K562 (cell line): Measurements from ENCODE around the gene UQCRC1. TPM values are rescaled to one million over a fixed set of nuclear protein-coding genes. Genes with fewer than 3 reads are reported as not detected.

Experiments used
- ATAC-seq: fragments of 200-7000 bp; cut with Tn5 transposase; 3 replicates; pipeline ENCODE4 v1.9.1; 2020; ENCODE audit warnings: moderate library complexity
- BruUV-seq: library from RNA; stranded (reverse); fragments of 400-500 nt; replicated peaks from 2 replicates; lab custom pipeline; 2021; lab: Mats Ljungman, UMichigan
- CTCF ChIA-PET: fragments of 300-600 bp; formaldehyde crosslinking; extraction: SDS; loops from one replicate; lab custom pipeline; 2021; ENCODE audit warnings: low intra/inter-chr PET ratio; lab: Yijun Ruan, JAX
- POLR2A ChIA-PET: fragments of 300-600, 350-650 bp; sonication (Branson Sonifier 250); formaldehyde crosslinking; extraction: SDS; loops from one replicate; lab custom pipeline; 2021; ENCODE audit warnings: antibody characterized with exemption, inconsistent platforms; lab: Yijun Ruan, JAX
- DNase-seq, 4 experiments: peaks; one replicate each; pipeline versions ENCODE4 v3.0.0 to v3.0.0-alpha.2; 2011 to 2018; ENCODE audit warnings: low spot score in 3 of 4, mixed read lengths in 3 of 4; ENCODE audit errors: extremely low read depth in 1 of 4
- FAIRE-seq: peaks from 2 replicates; lab custom pipeline; 2011; peaks lifted over from hg19 to GRCh38; lab: Jason Lieb, UNC
- H2AFZ ChIP-seq: 2 replicates; pipeline ENCODE4 v1.6.0; 2011; ENCODE audit warnings: low read depth, low read length, control low read depth, inconsistent platforms
- H3K27ac ChIP-seq: fragments of 200-600 bp; 3 replicates; pipeline ENCODE4 v1.8.0; 2011; ENCODE audit warnings: low read depth, mild to moderate bottlenecking, control low read depth, inconsistent platforms, low read length, moderate library complexity, mixed read lengths; ENCODE audit errors: extremely low read depth
- H3K27me3 ChIP-seq, 2 experiments: fragments of 300-600 bp in 1 of 2; 2 replicates in 1 of 2; 3 replicates in 1 of 2; pipeline versions ENCODE4 v1.6.0 to v1.8.0; 2011; ENCODE audit warnings: inconsistent platforms in 2 of 2, low read length in 2 of 2, mild to moderate bottlenecking in 1 of 2, mixed read lengths in 1 of 2, moderate library complexity in 1 of 2; ENCODE audit not compliant: control insufficient read depth in 2 of 2, insufficient read depth in 2 of 2
- H3K36me3 ChIP-seq: fragments of 300-600 bp; 3 replicates; pipeline ENCODE4 v1.8.0; 2011; ENCODE audit warnings: mild to moderate bottlenecking, low read length, inconsistent platforms; ENCODE audit not compliant: control insufficient read depth, insufficient read depth
- H3K4me1 ChIP-seq, 2 experiments: fragments of 200-600 bp in 1 of 2; replicated peaks in 1 of 2; 2 replicates in 1 of 2; 3 replicates in 1 of 2; pipeline versions ENCODE4 v1.5.1 to v1.8.0; 2011; ENCODE audit warnings: inconsistent platforms in 2 of 2, low read length in 2 of 2, mild to moderate bottlenecking in 1 of 2, mixed read lengths in 1 of 2, moderate library complexity in 1 of 2; ENCODE audit not compliant: control insufficient read depth in 2 of 2, insufficient read depth in 2 of 2
- H3K4me2 ChIP-seq: 2 replicates; pipeline ENCODE4 v1.6.1; 2011; ENCODE audit warnings: low read length, control low read depth, inconsistent platforms, mixed read lengths; ENCODE audit not compliant: insufficient read depth
- H3K4me3 ChIP-seq: fragments of 200-600 bp; sonication (generic), shearing (Covaris generic); 2 replicates; pipeline ENCODE4 v1.5.1; 2016; ENCODE audit warnings: control low read depth, inconsistent platforms
- H3K79me2 ChIP-seq: fragments of 200-600 bp; 3 replicates; pipeline ENCODE4 v1.8.0; 2011; ENCODE audit warnings: low read length, inconsistent platforms; ENCODE audit not compliant: control insufficient read depth, insufficient read depth
- H3K9ac ChIP-seq, 2 experiments: 2 replicates each; pipeline versions ENCODE4 v1.6.0 to v1.6.1; 2011; ENCODE audit warnings: low read depth in 2 of 2, low read length in 2 of 2, control low read depth in 1 of 2, inconsistent platforms in 1 of 2, mild to moderate bottlenecking in 1 of 2, mixed read lengths in 1 of 2; ENCODE audit not compliant: insufficient read depth in 1 of 2
- H3K9me1 ChIP-seq: one replicate; pipeline ENCODE4 v1.6.0; 2011; ENCODE audit warnings: inconsistent platforms, mild to moderate bottlenecking, low read length, moderate library complexity; ENCODE audit not compliant: control insufficient read depth, insufficient read depth
- H3K9me3 ChIP-seq: replicated peaks from 2 replicates; pipeline ENCODE4 v1.5.1; 2011; ENCODE audit warnings: low read depth, low read length, inconsistent platforms; ENCODE audit not compliant: control insufficient read depth, insufficient read depth
- H4K20me1 ChIP-seq: replicated peaks from 2 replicates; pipeline ENCODE4 v1.6.1; 2011; ENCODE audit warnings: low read length, inconsistent platforms, mixed read lengths; ENCODE audit not compliant: control insufficient read depth, insufficient read depth
- ATF4 ChIP-seq: fragments of 450-650 bp; formaldehyde crosslinking; IDR thresholded peaks from 2 replicates; pipeline ENCODE4 v1.4.0; 2022; ENCODE audit warnings: mild to moderate bottlenecking, moderate library complexity
- CBFB ChIP-seq: sonication (generic); formaldehyde crosslinking; IDR thresholded peaks from 2 replicates; pipeline ENCODE4 v1.4.0; 2020; ENCODE audit warnings: mild to moderate bottlenecking, missing genetic modification reagents
- CBX1 ChIP-seq: sonication (generic); IDR thresholded peaks from 2 replicates; pipeline ENCODE4 v1.6.1; 2016; ENCODE audit warnings: antibody characterized with exemption, low read depth, mild to moderate bottlenecking
- CREBBP ChIP-seq: IDR thresholded peaks from one replicate; pipeline ENCODE4 v1.6.1; 2012; ENCODE audit warnings: low read depth, mild to moderate bottlenecking, control low read depth, inconsistent platforms, low read length
- EZH2 ChIP-seq: IDR thresholded peaks from 2 replicates; pipeline ENCODE4 v1.6.1; 2012; ENCODE audit warnings: low read depth, mild to moderate bottlenecking, inconsistent platforms, low read length, borderline replicate concordance
- HNRNPL ChIP-seq: fragments of 200-400 bp; formaldehyde crosslinking; IDR thresholded peaks from 2 replicates; pipeline ENCODE4 v1.6.1; 2017; ENCODE audit warnings: low read depth, mild to moderate bottlenecking, low read length
- MCM2 ChIP-seq: fragments of 450-650 bp; IDR thresholded peaks from 2 replicates; pipeline ENCODE4 v1.6.1; 2017; ENCODE audit warnings: low read depth, mild to moderate bottlenecking
- MECOM ChIP-seq: fragments of 250-450 bp; sonication (Bioruptor Pico); IDR thresholded peaks from 2 replicates; pipeline ENCODE4 v1.8.0; 2022; ENCODE audit warnings: inconsistent platforms
- MEIS2 ChIP-seq: fragments of 450-650 bp; IDR thresholded peaks from 2 replicates; pipeline ENCODE4 v1.6.1; 2014; ENCODE audit warnings: mild to moderate bottlenecking; ENCODE audit not compliant: partially characterized antibody
- NFATC3 ChIP-seq: fragments of 450-650 bp; IDR thresholded peaks from 2 replicates; pipeline ENCODE4 v1.6.1; 2017; ENCODE audit warnings: mild to moderate bottlenecking
- TAF7 ChIP-seq: fragments of 450-650 bp; IDR thresholded peaks from 2 replicates; pipeline ENCODE4 v1.6.1; 2016; ENCODE audit warnings: missing genetic modification characterization, missing compliant biosample characterization
- TFAM ChIP-seq: fragments of 250-450 bp; sonication (Bioruptor Pico); conservative IDR thresholded peaks from 2 replicates; pipeline ENCODE4 v1.5.0; 2021; ENCODE audit warnings: mild to moderate bottlenecking, moderate library complexity
- U2AF1 ChIP-seq: fragments of 200-400 bp; formaldehyde crosslinking; optimal IDR thresholded peaks from 2 replicates; pipeline ENCODE3; 2017; ENCODE audit warnings: mild to moderate bottlenecking, low read depth, low read length, moderate library complexity
- ZBTB1 ChIP-seq: sonication (generic); formaldehyde crosslinking; IDR thresholded peaks from 2 replicates; pipeline ENCODE4 v1.8.1; 2023; ENCODE audit warnings: missing genetic modification reagents, low read depth, mild to moderate bottlenecking, borderline replicate concordance
- ZBTB43 ChIP-seq: sonication (generic); formaldehyde crosslinking; IDR thresholded peaks from 2 replicates; pipeline ENCODE4 v1.8.0; 2023; ENCODE audit warnings: mild to moderate bottlenecking, missing genetic modification reagents
- ZNF3 ChIP-seq: fragments of 250-450 bp; sonication (Bioruptor Pico); IDR thresholded peaks from 2 replicates; pipeline ENCODE4 v1.5.0; 2021; ENCODE audit warnings: mild to moderate bottlenecking, moderate library complexity
- WGBS: fragments of 100-300 bp; shearing (Covaris generic); methylation state at CpG from one replicate; pipeline ENCODE4 v1.1.6; 2016; ENCODE audit warnings: low coverage, mixed read lengths; ENCODE audit not compliant: insufficient coverage; ENCODE audit errors: missing lambda C conversion rate; 5-methylcytosine and 5-hydroxymethylcytosine counted together
- in situ Hi-C: fragments of 300-500 bp; cut with MboI; formaldehyde crosslinking; loops from 4 replicates; pipeline ENCODE4 v1.15.0; 2018; ENCODE audit warnings: inconsistent platforms, mixed read lengths
- intact Hi-C: fragments of 100-400 bp; cut with micrococcal nuclease; formaldehyde crosslinking; loops from 2 replicates; pipeline ENCODE4 v1.14.2; 2022
- polyA plus RNA-seq, 8 experiments: library from polyadenylated mRNA; depleted of rRNA in 4 of 8; stranded (reverse) in 5 of 8; unstranded in 3 of 8; fragments of >200 nt; fragmentation: Nextera tagmentation in 2 of 8; fragmentation: Illumina TruSeq in 1 of 8; extraction: Ambion mirVana in 2 of 8; extraction: Trizol in 1 of 8; gene quantifications; 2 replicates each; pipeline versions ENCODE4 v1.2.1 to v1.2.3, GENCODE V29; 2011 to 2014; ENCODE audit warnings: inconsistent platforms in 1 of 8, missing spikeins in 1 of 8
- total RNA-seq, 7 experiments: library from RNA; depleted of rRNA in 6 of 7; stranded (reverse); fragments of >200 nt in 6 of 7; fragmentation: Illumina TruSeq in 2 of 7; extraction: Trizol in 2 of 7; gene quantifications; 2 replicates each; pipeline versions ENCODE4 v1.2.1 to v1.2.3, GENCODE V29; 2011 to 2021; ENCODE audit warnings: low replicate concordance in 1 of 7
- TF ChIP-seq, protein P1 (sequence below): fragments of 250-450 bp; sonication (Bioruptor Pico); IDR thresholded peaks from 2 replicates; pipeline ENCODE4 v1.4.0; 2020

UQCRC1 gene
- total and polyA plus RNA-seq, 9 of the 15 experiments (the other 6 are each of a cell fraction or from before 2014, with no cell fraction given) = 125 to 424 (median 268) TPM

DNA sequence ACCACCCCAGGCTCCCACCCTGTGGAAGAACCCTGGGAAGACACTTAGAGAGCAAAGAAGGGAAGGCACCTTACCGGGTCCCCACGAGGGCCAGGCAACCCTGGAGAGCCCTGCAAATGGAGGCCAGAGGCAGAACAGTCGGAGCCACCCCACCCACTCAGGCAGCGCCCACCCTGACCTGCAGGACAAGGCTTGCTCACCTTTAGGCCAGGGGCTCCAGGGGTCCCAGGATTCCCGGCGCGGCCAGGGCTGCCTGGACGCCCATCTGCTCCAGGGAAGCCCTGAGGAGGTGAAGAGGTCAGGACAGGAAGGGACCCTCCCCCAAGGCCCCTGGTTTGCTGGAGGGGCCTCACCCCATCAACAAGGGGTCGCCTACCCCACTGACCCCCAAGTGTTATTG, 24.6 kb downstream of the UQCRC1 start:
- H3K9me3 ChIP-seq = no peaks in the 10 kb centered on the region
- ATAC-seq (no peak), FAIRE-seq (no peak), DNase-seq (no peak)
- no peaks in the 10 kb centered on the region for H3K79me2 ChIP-seq
- H3K36me3 ChIP-seq = no peaks in the 10 kb centered on the region
- H3K9me1 ChIP-seq = no peaks in the 10 kb centered on the region
- no peak overlapping the region for H2AFZ ChIP-seq
- H3K4me2 ChIP-seq = no peak overlapping the region
- POLR2A ChIA-PET = interaction anchor here (0.6 kb wide), 1 partner anchor 14 kb away, joined by 3 read pairs; no protein-coding TSS in a partner anchor
- no peaks in the 10 kb centered on the region; the same call in 1 of the 2 replicates for H4K20me1 ChIP-seq
- H3K4me3 ChIP-seq = no peak overlapping the region
- in situ Hi-C loops = no loop called here
- CTCF ChIA-PET = no interaction called here
- intact Hi-C loops = no loop called here
- no peak overlapping the region; a peak in 1 of 4 replicates for H3K9ac ChIP-seq
- peaks cover 0 to 10% of the 10 kb centered on the region in 2 experiments; a peak in 2 of 5 replicates for H3K27me3 ChIP-seq
- peaks cover 0 to 4% of the 10 kb centered on the region in 2 experiments; a peak in 2 of 5 replicates for H3K4me1 ChIP-seq
- H3K27ac ChIP-seq = no peak overlapping the region
- BruUV-seq = no TSS peak
- 0% methylated on average over 1 of the region's 9 CpGs for WGBS
- no peak for TF ChIP-seq EZH2
- TF ChIP-seq ZBTB1 (CRISPR knock-in tag) = no peak
- TF ChIP-seq MCM2 = no peak
- TF ChIP-seq, protein P1, sequence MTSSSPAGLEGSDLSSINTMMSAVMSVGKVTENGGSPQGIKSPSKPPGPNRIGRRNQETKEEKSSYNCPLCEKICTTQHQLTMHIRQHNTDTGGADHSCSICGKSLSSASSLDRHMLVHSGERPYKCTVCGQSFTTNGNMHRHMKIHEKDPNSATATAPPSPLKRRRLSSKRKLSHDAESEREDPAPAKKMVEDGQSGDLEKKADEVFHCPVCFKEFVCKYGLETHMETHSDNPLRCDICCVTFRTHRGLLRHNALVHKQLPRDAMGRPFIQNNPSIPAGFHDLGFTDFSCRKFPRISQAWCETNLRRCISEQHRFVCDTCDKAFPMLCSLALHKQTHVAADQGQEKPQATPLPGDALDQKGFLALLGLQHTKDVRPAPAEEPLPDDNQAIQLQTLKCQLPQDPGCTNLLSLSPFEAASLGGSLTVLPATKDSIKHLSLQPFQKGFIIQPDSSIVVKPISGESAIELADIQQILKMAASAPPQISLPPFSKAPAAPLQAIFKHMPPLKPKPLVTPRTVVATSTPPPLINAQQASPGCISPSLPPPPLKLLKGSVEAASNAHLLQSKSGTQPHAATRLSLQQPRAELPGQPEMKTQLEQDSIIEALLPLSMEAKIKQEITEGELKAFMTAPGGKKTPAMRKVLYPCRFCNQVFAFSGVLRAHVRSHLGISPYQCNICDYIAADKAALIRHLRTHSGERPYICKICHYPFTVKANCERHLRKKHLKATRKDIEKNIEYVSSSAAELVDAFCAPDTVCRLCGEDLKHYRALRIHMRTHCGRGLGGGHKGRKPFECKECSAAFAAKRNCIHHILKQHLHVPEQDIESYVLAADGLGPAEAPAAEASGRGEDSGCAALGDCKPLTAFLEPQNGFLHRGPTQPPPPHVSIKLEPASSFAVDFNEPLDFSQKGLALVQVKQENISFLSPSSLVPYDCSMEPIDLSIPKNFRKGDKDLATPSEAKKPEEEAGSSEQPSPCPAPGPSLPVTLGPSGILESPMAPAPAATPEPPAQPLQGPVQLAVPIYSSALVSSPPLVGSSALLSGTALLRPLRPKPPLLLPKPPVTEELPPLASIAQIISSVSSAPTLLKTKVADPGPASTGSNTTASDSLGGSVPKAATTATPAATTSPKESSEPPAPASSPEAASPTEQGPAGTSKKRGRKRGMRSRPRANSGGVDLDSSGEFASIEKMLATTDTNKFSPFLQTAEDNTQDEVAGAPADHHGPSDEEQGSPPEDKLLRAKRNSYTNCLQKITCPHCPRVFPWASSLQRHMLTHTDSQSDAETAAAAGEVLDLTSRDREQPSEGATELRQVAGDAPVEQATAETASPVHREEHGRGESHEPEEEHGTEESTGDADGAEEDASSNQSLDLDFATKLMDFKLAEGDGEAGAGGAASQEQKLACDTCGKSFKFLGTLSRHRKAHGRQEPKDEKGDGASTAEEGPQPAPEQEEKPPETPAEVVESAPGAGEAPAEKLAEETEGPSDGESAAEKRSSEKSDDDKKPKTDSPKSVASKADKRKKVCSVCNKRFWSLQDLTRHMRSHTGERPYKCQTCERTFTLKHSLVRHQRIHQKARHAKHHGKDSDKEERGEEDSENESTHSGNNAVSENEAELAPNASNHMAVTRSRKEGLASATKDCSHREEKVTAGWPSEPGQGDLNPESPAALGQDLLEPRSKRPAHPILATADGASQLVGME = no peak
- TF ChIP-seq HNRNPL = no peak
- no peak for TF ChIP-seq CBX1
- no peak for TF ChIP-seq ATF4
- no peak for TF ChIP-seq MEIS2
- TF ChIP-seq NFATC3 = no peak
- TF ChIP-seq TFAM = no peak
- TF ChIP-seq TAF7 (tag) = no peak
- no peak for TF ChIP-seq MECOM
- TF ChIP-seq U2AF1 = no peak
- TF ChIP-seq ZNF3 (CRISPR knock-in tag) = no peak
- TF ChIP-seq CBFB (CRISPR knock-in tag) = no peak
- TF ChIP-seq CREBBP = no peak
- no peak for TF ChIP-seq ZBTB43 (CRISPR knock-in tag)
